K562 (cell line): ENCODE data around the gene TMEM114. TPM values are rescaled to one million over a fixed set of nuclear protein-coding genes. Genes with fewer than 3 reads are reported as not detected.
A peak's percentile ranks its signal among the peaks of the same experiment; 100 is the strongest.

Source experiments
- ATAC-seq: fragments of 200-7000 bp; cut with Tn5 transposase; 3 replicates; pipeline ENCODE4 v1.9.1; 2020; ENCODE audit warnings: moderate library complexity
- BruUV-seq: library from RNA; stranded (reverse); fragments of 400-500 nt; replicated peaks from 2 replicates; lab custom pipeline; 2021; lab: Mats Ljungman, UMichigan
- CTCF ChIA-PET: fragments of 300-600 bp; formaldehyde crosslinking; extraction: SDS; loops from one replicate; lab custom pipeline; 2021; ENCODE audit warnings: low intra/inter-chr PET ratio; lab: Yijun Ruan, JAX
- POLR2A ChIA-PET: fragments of 300-600, 350-650 bp; sonication (Branson Sonifier 250); formaldehyde crosslinking; extraction: SDS; loops from one replicate; lab custom pipeline; 2021; ENCODE audit warnings: antibody characterized with exemption, inconsistent platforms; lab: Yijun Ruan, JAX
- DNase-seq, 4 experiments: peaks; one replicate each; pipeline versions ENCODE4 v3.0.0 to v3.0.0-alpha.2; 2011 to 2018; ENCODE audit warnings: low spot score in 3 of 4, mixed read lengths in 3 of 4; ENCODE audit errors: extremely low read depth in 1 of 4
- FAIRE-seq: peaks from 2 replicates; lab custom pipeline; 2011; peaks lifted over from hg19 to GRCh38; lab: Jason Lieb, UNC
- H2AFZ ChIP-seq: 2 replicates; pipeline ENCODE4 v1.6.0; 2011; ENCODE audit warnings: low read depth, low read length, control low read depth, inconsistent platforms
- H3K27ac ChIP-seq: fragments of 200-600 bp; 3 replicates; pipeline ENCODE4 v1.8.0; 2011; ENCODE audit warnings: low read depth, mild to moderate bottlenecking, control low read depth, inconsistent platforms, low read length, moderate library complexity, mixed read lengths; ENCODE audit errors: extremely low read depth
- H3K27me3 ChIP-seq, 2 experiments: fragments of 300-600 bp in 1 of 2; 2 replicates in 1 of 2; 3 replicates in 1 of 2; pipeline versions ENCODE4 v1.6.0 to v1.8.0; 2011; ENCODE audit warnings: inconsistent platforms in 2 of 2, low read length in 2 of 2, mild to moderate bottlenecking in 1 of 2, mixed read lengths in 1 of 2, moderate library complexity in 1 of 2; ENCODE audit not compliant: control insufficient read depth in 2 of 2, insufficient read depth in 2 of 2
- H3K36me3 ChIP-seq: fragments of 300-600 bp; 3 replicates; pipeline ENCODE4 v1.8.0; 2011; ENCODE audit warnings: mild to moderate bottlenecking, low read length, inconsistent platforms; ENCODE audit not compliant: control insufficient read depth, insufficient read depth
- H3K4me1 ChIP-seq, 2 experiments: fragments of 200-600 bp in 1 of 2; replicated peaks in 1 of 2; 2 replicates in 1 of 2; 3 replicates in 1 of 2; pipeline versions ENCODE4 v1.5.1 to v1.8.0; 2011; ENCODE audit warnings: inconsistent platforms in 2 of 2, low read length in 2 of 2, mild to moderate bottlenecking in 1 of 2, mixed read lengths in 1 of 2, moderate library complexity in 1 of 2; ENCODE audit not compliant: control insufficient read depth in 2 of 2, insufficient read depth in 2 of 2
- H3K4me2 ChIP-seq: 2 replicates; pipeline ENCODE4 v1.6.1; 2011; ENCODE audit warnings: low read length, control low read depth, inconsistent platforms, mixed read lengths; ENCODE audit not compliant: insufficient read depth
- H3K4me3 ChIP-seq: fragments of 200-600 bp; sonication (generic), shearing (Covaris generic); 2 replicates; pipeline ENCODE4 v1.5.1; 2016; ENCODE audit warnings: control low read depth, inconsistent platforms
- H3K79me2 ChIP-seq: fragments of 200-600 bp; 3 replicates; pipeline ENCODE4 v1.8.0; 2011; ENCODE audit warnings: low read length, inconsistent platforms; ENCODE audit not compliant: control insufficient read depth, insufficient read depth
- H3K9ac ChIP-seq, 2 experiments: 2 replicates each; pipeline versions ENCODE4 v1.6.0 to v1.6.1; 2011; ENCODE audit warnings: low read depth in 2 of 2, low read length in 2 of 2, control low read depth in 1 of 2, inconsistent platforms in 1 of 2, mild to moderate bottlenecking in 1 of 2, mixed read lengths in 1 of 2; ENCODE audit not compliant: insufficient read depth in 1 of 2
- H3K9me1 ChIP-seq: one replicate; pipeline ENCODE4 v1.6.0; 2011; ENCODE audit warnings: inconsistent platforms, mild to moderate bottlenecking, low read length, moderate library complexity; ENCODE audit not compliant: control insufficient read depth, insufficient read depth
- H3K9me3 ChIP-seq: replicated peaks from 2 replicates; pipeline ENCODE4 v1.5.1; 2011; ENCODE audit warnings: low read depth, low read length, inconsistent platforms; ENCODE audit not compliant: control insufficient read depth, insufficient read depth
- H4K20me1 ChIP-seq: replicated peaks from 2 replicates; pipeline ENCODE4 v1.6.1; 2011; ENCODE audit warnings: low read length, inconsistent platforms, mixed read lengths; ENCODE audit not compliant: control insufficient read depth, insufficient read depth
- BCLAF1 ChIP-seq, 2 experiments: fragments of 450-650 bp in 1 of 2; IDR thresholded peaks; 2 replicates each; pipeline ENCODE4 v1.6.1; 2011 to 2017; ENCODE audit warnings: low read depth in 2 of 2, antibody characterized with exemption in 1 of 2, borderline replicate concordance in 1 of 2, low read length in 1 of 2, mild to moderate bottlenecking in 1 of 2, mixed read lengths in 1 of 2; ENCODE audit not compliant: control insufficient read depth in 1 of 2
- E2F5 ChIP-seq: sonication (generic); formaldehyde crosslinking; IDR thresholded peaks from 2 replicates; pipeline ENCODE4 v1.8.0; 2022; ENCODE audit warnings: mild to moderate bottlenecking, missing genetic modification reagents
- HINFP ChIP-seq: fragments of 450-650 bp; conservative IDR thresholded peaks from 2 replicates; pipeline ENCODE4 v1.6.1; 2016; ENCODE audit warnings: missing genetic modification characterization, low read depth, mild to moderate bottlenecking, control low read depth, missing compliant biosample characterization
- ILF3 ChIP-seq: fragments of 450-650 bp; IDR thresholded peaks from 2 replicates; pipeline ENCODE4 v1.6.1; 2018; ENCODE audit warnings: antibody characterized with exemption, mild to moderate bottlenecking, moderate library complexity, borderline replicate concordance
- NR4A1 ChIP-seq, 2 experiments: fragments of 250-450 bp in 1 of 2; fragments of 450-650 bp in 1 of 2; sonication (Bioruptor Pico) in 1 of 2; IDR thresholded peaks; 2 replicates each; pipeline versions ENCODE4 v1.4.0 to v1.6.1; 2016 to 2020; ENCODE audit warnings: mild to moderate bottlenecking in 2 of 2, missing compliant biosample characterization in 1 of 2, missing genetic modification characterization in 1 of 2, moderate library complexity in 1 of 2
- NUFIP1 ChIP-seq: fragments of 450-650 bp; IDR thresholded peaks from 2 replicates; pipeline ENCODE4 v1.6.1; 2018; ENCODE audit not compliant: partially characterized antibody
- RFX1 ChIP-seq: fragments of 450-650 bp; IDR thresholded peaks from 2 replicates; pipeline ENCODE4 v1.6.1; 2016; ENCODE audit warnings: mild to moderate bottlenecking, moderate library complexity
- RUNX1 ChIP-seq: sonication (generic); IDR thresholded peaks from 2 replicates; pipeline ENCODE4 v1.6.1; 2016; ENCODE audit warnings: antibody characterized with exemption, low read depth
- THAP12 ChIP-seq: fragments of 250-450 bp; sonication (Bioruptor Pico); IDR thresholded peaks from 2 replicates; pipeline ENCODE4 v1.9.0; 2021; ENCODE audit warnings: mild to moderate bottlenecking, inconsistent platforms
- ZNF785 ChIP-seq: fragments of 250-450 bp; sonication (Bioruptor Pico); IDR thresholded peaks from 2 replicates; pipeline ENCODE4 v1.4.0; 2020; ENCODE audit warnings: mild to moderate bottlenecking
- WGBS: fragments of 100-300 bp; shearing (Covaris generic); methylation state at CpG from one replicate; pipeline ENCODE4 v1.1.6; 2016; ENCODE audit warnings: low coverage, mixed read lengths; ENCODE audit not compliant: insufficient coverage; ENCODE audit errors: missing lambda C conversion rate; 5-methylcytosine and 5-hydroxymethylcytosine counted together
- in situ Hi-C: fragments of 300-500 bp; cut with MboI; formaldehyde crosslinking; loops from 4 replicates; pipeline ENCODE4 v1.15.0; 2018; ENCODE audit warnings: inconsistent platforms, mixed read lengths
- intact Hi-C: fragments of 100-400 bp; cut with micrococcal nuclease; formaldehyde crosslinking; loops from 2 replicates; pipeline ENCODE4 v1.14.2; 2022
- polyA plus RNA-seq, 8 experiments: library from polyadenylated mRNA; depleted of rRNA in 4 of 8; stranded (reverse) in 5 of 8; unstranded in 3 of 8; fragments of >200 nt; fragmentation: Nextera tagmentation in 2 of 8; fragmentation: Illumina TruSeq in 1 of 8; extraction: Ambion mirVana in 2 of 8; extraction: Trizol in 1 of 8; gene quantifications; 2 replicates each; pipeline versions ENCODE4 v1.2.1 to v1.2.3, GENCODE V29; 2011 to 2014; ENCODE audit warnings: inconsistent platforms in 1 of 8, missing spikeins in 1 of 8
- total RNA-seq, 7 experiments: library from RNA; depleted of rRNA in 6 of 7; stranded (reverse); fragments of >200 nt in 6 of 7; fragmentation: Illumina TruSeq in 2 of 7; extraction: Trizol in 2 of 7; gene quantifications; 2 replicates each; pipeline versions ENCODE4 v1.2.1 to v1.2.3, GENCODE V29; 2011 to 2021; ENCODE audit warnings: low replicate concordance in 1 of 7

The TMEM114 gene
- total and polyA plus RNA-seq, 9 of the 15 experiments (the other 6 are each of a cell fraction or from before 2014, with no cell fraction given): not detected

- Histone ChIP-seq H3K9me1 (no peaks in the 10 kb centered on the region), H3K27ac (no peak overlapping the region), H3K79me2 (no peaks in the 10 kb centered on the region), H3K36me3 (no peaks in the 10 kb centered on the region), H3K9ac (no peak overlapping the region), H2AFZ (no peak overlapping the region), H3K4me1 (no peaks in the 10 kb centered on the region; a peak in 1 of 5 replicates), H3K4me3 (no peak overlapping the region), H3K9me3 (no peaks in the 10 kb centered on the region), H3K27me3 (peaks cover 25 to 76% of the 10 kb centered on the region in 2 experiments), H3K4me2 (no peak overlapping the region), H4K20me1 (peaks cover 7% of the 10 kb centered on the region)
- ChIA-PET POLR2A (interaction anchor here (0.9 kb wide), 1 partner anchor 628 kb away, joined by 3 read pairs; no protein-coding TSS in a partner anchor), CTCF (no interaction called here)
- intact Hi-C loops: no loop called here
- FAIRE-seq (no peak), DNase-seq (no peak), ATAC-seq (no peak)
- in situ Hi-C loops: loop anchor here (25.0 kb wide), 1 partner anchor 1607 kb away; no protein-coding TSS in a partner anchor
- 0% methylated on average over 9 of the region's 9 CpGs for WGBS
- no TSS peak for BruUV-seq
- no peak for TF ChIP-seq ILF3
- no peak for TF ChIP-seq RUNX1
- peak; percentile 74; the same call in 1 of the 2 replicates for TF ChIP-seq HINFP (tag)
- TF ChIP-seq THAP12 (CRISPR knock-in tag): no peak
- no peak for TF ChIP-seq NR4A1 (CRISPR knock-in tag; IDR thresholded peaks at IDR 0.05)
- TF ChIP-seq NR4A1 (tag; IDR thresholded peaks at IDR 0.05): no peak
- no peak for TF ChIP-seq ZNF785 (CRISPR knock-in tag)
- TF ChIP-seq E2F5: no peak
- peak; percentile 44 for TF ChIP-seq RFX1
- TF ChIP-seq BCLAF1 (IDR thresholded peaks at IDR 0.05; ENCODE audit: borderline replicate concordance in 1 of 2, control insufficient read depth in 1 of 2, low read depth in 2 of 2, low read length in 1 of 2): no peak
- TF ChIP-seq NUFIP1: no peak
Observed at GRCh38 chr16:8555400-8555799, 34.9 kb downstream of the TMEM114 start.
